GM12865 (cell line): Measurements from ENCODE around the gene CD22.

Experiments
- DNase-seq: peaks from one replicate; pipeline ENCODE4 v3.0.0; 2010; ENCODE audit warnings: low read depth
- H3K4me3 ChIP-seq: 2 replicates; pipeline ENCODE4 v1.5.1; 2011; ENCODE audit warnings: mild to moderate bottlenecking, low read depth, low read length, control low read depth
- TF ChIP-seq, protein P1 (sequence below): IDR thresholded peaks from 2 replicates; pipeline ENCODE4 v1.5.1; 2011; ENCODE audit warnings: low read length, control low read depth, low read depth, inconsistent platforms; ENCODE audit not compliant: insufficient read depth; ENCODE audit errors: missing control alignments

The CD22 gene

DNA sequence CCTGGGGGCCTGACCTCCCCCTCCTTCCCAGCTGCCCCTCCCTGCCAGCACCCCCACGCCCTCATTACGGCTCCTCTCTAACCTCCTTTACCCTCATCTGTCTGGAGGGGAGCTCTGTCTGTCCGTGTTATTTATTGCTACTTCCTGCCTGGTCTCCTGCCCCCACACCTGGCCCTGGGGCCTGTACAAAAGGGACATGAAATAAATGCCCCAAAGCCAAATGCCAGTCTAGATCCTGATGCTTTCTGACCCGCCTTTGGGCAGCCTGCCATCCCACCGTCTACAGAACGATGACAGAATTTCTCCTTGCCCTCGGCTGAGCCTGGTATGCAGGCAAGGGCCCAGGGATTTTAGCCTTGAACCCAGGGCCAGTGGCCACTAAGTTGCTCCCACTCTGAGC, 15.4 kb upstream of the CD22 start:
- TF ChIP-seq, protein P1, sequence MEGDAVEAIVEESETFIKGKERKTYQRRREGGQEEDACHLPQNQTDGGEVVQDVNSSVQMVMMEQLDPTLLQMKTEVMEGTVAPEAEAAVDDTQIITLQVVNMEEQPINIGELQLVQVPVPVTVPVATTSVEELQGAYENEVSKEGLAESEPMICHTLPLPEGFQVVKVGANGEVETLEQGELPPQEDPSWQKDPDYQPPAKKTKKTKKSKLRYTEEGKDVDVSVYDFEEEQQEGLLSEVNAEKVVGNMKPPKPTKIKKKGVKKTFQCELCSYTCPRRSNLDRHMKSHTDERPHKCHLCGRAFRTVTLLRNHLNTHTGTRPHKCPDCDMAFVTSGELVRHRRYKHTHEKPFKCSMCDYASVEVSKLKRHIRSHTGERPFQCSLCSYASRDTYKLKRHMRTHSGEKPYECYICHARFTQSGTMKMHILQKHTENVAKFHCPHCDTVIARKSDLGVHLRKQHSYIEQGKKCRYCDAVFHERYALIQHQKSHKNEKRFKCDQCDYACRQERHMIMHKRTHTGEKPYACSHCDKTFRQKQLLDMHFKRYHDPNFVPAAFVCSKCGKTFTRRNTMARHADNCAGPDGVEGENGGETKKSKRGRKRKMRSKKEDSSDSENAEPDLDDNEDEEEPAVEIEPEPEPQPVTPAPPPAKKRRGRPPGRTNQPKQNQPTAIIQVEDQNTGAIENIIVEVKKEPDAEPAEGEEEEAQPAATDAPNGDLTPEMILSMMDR: no peak
- no peak for DNase-seq
- no peak overlapping the region for H3K4me3 ChIP-seq

DNA sequence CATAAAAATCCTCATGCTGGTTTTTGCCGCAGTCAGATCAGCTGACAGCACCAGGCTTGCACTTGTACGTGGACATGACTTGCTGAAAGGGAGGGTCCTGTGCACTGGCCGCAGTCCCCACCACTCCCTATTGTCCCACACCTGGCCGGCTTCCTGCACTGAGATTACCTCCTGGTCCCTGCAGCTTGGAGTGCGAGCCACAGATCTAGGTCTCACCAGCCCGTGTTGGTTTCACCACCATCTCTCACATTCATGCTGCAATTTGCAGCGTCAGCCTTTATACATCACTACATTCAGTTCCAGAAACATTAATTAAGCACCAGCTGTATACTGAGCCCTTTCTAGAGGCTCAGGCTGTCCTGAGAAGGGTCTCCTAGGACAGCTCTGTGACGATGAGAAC, 15.0 kb upstream of the CD22 start:
- TF ChIP-seq, protein P1: no peak
- no peak for DNase-seq
- H3K4me3 ChIP-seq: no peak overlapping the region

DNA sequence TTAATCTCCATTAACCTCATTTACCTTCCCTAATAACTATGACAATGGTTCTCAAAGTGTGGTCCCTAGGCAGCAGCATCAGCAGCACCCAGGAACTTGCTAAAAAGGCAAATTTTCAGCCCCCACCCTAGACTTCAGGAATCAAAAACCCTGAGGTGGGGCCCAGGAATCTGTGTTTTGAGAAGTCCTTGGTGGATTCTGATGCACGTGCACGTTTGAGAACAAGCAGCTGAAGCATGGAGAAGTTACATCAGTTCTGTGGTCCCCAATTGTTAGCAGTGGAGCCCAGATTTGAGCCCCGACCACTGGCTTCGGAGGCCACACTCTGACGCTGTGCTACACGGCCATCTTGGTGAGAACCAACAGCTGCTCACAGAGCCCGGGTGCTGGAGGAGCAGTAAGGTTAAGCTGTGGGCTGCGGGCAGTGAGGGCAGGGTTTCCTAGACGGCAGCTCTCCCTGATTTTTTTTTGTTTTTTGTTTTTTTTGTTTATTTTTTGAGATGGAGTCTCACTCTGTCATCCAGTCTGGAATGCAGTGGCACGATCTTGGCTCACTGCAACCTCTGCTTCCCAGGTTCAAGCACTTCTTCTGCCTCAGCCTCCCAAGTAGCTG, 14.0 kb upstream of the CD22 start:
- no peak for DNase-seq
- H3K4me3 ChIP-seq: no peak overlapping the region
- TF ChIP-seq, protein P1: no peak

DNA sequence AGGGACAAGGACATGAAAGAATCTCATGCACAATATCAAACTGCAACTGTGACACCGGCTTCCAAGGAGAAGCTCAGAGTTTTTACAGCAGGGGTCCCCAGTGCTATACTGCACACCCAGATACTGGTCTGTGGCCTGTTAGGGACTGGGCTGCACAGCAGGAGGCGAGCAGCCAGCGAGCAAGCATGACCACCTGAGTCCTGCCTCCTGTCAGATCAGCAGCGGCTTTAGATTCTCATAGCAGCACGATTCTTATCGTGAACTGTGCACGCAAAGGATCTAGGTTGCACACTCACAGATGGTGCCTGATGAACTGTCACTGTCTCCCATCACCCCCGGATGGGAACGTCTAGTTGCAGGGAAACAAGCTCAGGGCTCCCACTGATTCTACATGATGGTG, 13.1 kb upstream of the CD22 start:
- H3K4me3 ChIP-seq: no peak overlapping the region
- no peak for DNase-seq
- TF ChIP-seq, protein P1: no peak

DNA sequence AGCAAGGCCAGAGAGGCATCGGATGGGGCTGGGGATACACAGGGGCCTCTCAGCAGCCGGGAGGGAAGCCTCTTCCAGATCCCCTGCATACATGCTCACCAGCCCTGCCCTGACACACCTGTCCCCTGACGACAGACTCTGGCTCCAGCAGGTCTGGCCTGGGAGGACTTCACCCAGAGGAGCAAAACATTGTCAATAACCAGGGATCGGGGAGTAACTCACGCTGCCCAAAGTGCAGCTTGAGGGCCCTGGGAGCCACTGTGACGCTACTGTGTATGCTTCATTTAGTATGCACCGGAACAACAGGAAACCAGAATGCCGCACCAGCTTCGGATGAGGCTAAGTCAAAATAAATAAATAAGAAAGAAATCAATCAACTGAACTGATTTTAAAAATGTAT, 12.4 kb upstream of the CD22 start:
- H3K4me3 ChIP-seq: no peak overlapping the region
- TF ChIP-seq, protein P1: no peak

DNA sequence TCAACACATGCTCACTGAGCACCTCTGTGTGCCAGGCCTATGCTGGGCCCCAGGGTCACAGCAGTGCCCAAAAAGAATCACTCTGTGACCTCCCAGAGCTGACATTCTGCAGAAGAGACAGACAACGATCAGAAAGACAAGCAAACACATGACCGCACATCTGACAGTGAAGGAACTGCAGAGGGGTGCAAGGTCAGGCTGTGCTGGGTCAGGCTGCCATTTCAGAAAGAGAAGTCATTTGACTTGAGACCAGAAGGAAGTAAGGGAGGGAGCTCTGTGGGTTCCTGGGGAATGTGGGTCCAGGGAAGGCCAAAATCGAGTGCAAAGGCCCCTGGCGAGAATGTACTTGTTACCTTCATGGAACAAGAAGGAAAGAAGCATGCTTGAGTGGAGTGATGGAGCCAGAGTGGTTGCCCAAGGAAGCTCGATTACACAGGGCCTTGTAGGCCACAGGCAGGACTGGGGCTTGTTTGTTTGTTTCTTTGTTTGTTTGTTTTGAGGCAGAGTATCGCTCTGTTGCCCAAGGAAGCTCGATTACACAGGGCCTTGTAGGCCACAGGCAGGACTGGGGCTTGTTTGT, 11.4 kb upstream of the CD22 start:
- DNase-seq: no peak
- no peak overlapping the region for H3K4me3 ChIP-seq
- TF ChIP-seq, protein P1: no peak

More for the DNA sequence above, 12.4 kb upstream of the CD22 start:
- no peak for DNase-seq
